ENCODE data around the gene STX7.

- TF ChIP-seq CTCF (tag by site-specific recombination; IDR thresholded peaks at IDR 0.05) (no peak), ZNF24 (tag by site-specific recombination; IDR thresholded peaks at IDR 0.05) (no peak), ZNF266 (tag by site-specific recombination; IDR thresholded peaks at IDR 0.05; ENCODE audit: low read depth) (no peak), KLF16 (tag by site-specific recombination; IDR thresholded peaks at IDR 0.05) (no peak), YY1 (tag by site-specific recombination; IDR thresholded peaks at IDR 0.05) (no peak), ZNF501 (tag by site-specific recombination; IDR thresholded peaks at IDR 0.05) (no peak), ZNF394 (tag by site-specific recombination; IDR thresholded peaks at IDR 0.05; ENCODE audit: borderline replicate concordance) (no peak), ZNF645 (tag by site-specific recombination; IDR thresholded peaks at IDR 0.05) (no peak), ZNF416 (tag by site-specific recombination; IDR thresholded peaks at IDR 0.05) (no peak), ZBTB48 (tag by site-specific recombination; IDR thresholded peaks at IDR 0.05) (no peak), ZNF16 (tag by site-specific recombination; IDR thresholded peaks at IDR 0.05; ENCODE audit: low read depth) (no peak), ZNF211 (tag by site-specific recombination; IDR thresholded peaks at IDR 0.05; ENCODE audit: low read depth) (no peak), ZNF10 (tag by site-specific recombination; IDR thresholded peaks at IDR 0.05) (no peak)
These were observed 69.7 kb downstream of the STX7 start for GRCh38 chr6:132443206-132443605.
